ENCODE measurements around the gene TCEANC. TPM values are rescaled to one million over a fixed set of nuclear protein-coding genes. Genes with fewer than 3 reads are reported as not detected.
A peak's percentile ranks its signal among the peaks of the same experiment; 100 is the strongest.

The TCEANC gene
- total RNA-seq, 3 donors from 2014 or later = 4.6 to 7.8 (median 5.2) TPM

DNA sequence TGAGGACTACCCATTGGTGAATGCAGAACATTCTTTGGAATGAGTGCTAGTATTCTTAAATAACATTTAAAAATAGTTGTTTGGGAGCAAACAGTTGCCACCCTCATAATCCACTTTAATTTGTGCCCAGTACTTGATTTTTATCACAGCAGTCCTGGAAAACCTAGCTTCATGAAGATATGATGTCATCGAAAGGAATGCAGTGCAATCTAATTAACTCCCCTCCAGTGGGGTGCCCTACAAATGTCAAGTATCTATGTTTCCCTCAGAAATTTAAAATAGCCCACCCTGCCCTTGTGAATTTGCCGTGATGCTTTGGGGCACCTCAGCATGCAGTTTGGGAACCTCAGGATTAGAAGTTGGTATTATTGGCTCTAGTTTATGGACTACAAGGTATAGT is 41.4 kb downstream of the TCEANC start:
- H3K4me1 ChIP-seq = no peaks in the 10 kb centered on the region
- H3K9me3 ChIP-seq = no peaks in the 10 kb centered on the region
- TF ChIP-seq POLR2AphosphoS5 (IDR thresholded peaks at IDR 0.05) (no peak), POLR2A (IDR thresholded peaks at IDR 0.05) (no peak)
- TF ChIP-seq, protein P1, sequence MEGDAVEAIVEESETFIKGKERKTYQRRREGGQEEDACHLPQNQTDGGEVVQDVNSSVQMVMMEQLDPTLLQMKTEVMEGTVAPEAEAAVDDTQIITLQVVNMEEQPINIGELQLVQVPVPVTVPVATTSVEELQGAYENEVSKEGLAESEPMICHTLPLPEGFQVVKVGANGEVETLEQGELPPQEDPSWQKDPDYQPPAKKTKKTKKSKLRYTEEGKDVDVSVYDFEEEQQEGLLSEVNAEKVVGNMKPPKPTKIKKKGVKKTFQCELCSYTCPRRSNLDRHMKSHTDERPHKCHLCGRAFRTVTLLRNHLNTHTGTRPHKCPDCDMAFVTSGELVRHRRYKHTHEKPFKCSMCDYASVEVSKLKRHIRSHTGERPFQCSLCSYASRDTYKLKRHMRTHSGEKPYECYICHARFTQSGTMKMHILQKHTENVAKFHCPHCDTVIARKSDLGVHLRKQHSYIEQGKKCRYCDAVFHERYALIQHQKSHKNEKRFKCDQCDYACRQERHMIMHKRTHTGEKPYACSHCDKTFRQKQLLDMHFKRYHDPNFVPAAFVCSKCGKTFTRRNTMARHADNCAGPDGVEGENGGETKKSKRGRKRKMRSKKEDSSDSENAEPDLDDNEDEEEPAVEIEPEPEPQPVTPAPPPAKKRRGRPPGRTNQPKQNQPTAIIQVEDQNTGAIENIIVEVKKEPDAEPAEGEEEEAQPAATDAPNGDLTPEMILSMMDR (IDR thresholded peaks at IDR 0.05) = no peak
- no peaks in the 10 kb centered on the region for H3K36me3 ChIP-seq
- peaks cover 0 to 37% of the 10 kb centered on the region in 2 donors for H3K27me3 ChIP-seq
- no peak for DNase-seq (ENCODE audit: low spot score in 2 of 2)
- H3K4me3 ChIP-seq = no peak overlapping the region
- peak overlapping the region; percentile 13 to 54 for H3K27ac ChIP-seq
- intact Hi-C loops (cut with DNase I; ENCODE audit: low total_unique reads) = no loop called here

DNA sequence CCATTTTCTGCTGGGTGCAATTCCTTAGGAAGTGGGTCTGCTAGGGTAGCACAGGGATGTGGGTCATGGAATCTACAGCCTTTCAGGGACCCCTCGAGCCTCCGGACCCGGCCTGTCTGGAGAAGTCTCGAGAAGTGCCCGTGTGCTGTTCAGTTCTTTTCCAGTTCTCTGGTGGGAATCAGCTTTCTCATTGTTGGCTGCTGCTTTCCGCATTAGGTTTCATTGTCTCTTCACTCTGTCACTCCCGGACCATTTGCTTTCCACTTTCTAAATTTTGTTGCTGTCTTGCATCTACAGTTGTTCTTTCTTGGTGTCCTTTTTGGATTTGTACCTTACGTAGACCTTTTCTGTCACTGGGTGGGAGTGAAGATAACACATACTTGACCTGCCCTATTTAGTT is 42.0 kb downstream of the TCEANC start:
- DNase-seq (ENCODE audit: low spot score in 2 of 2) = no peak
- H3K9me3 ChIP-seq = no peaks in the 10 kb centered on the region
- no peak for TF ChIP-seq POLR2AphosphoS5 (IDR thresholded peaks at IDR 0.05)
- TF ChIP-seq, protein P1 (IDR thresholded peaks at IDR 0.05) = no peak
- TF ChIP-seq POLR2A (IDR thresholded peaks at IDR 0.05) = no peak
- H3K27me3 ChIP-seq = peaks cover 0 to 41% of the 10 kb centered on the region in 2 donors
- H3K36me3 ChIP-seq = no peaks in the 10 kb centered on the region
- intact Hi-C loops (cut with DNase I; ENCODE audit: low total_unique reads) = no loop called here
- H3K27ac ChIP-seq = no peak overlapping the region
- H3K4me1 ChIP-seq = no peaks in the 10 kb centered on the region
- no peak overlapping the region for H3K4me3 ChIP-seq

DNA sequence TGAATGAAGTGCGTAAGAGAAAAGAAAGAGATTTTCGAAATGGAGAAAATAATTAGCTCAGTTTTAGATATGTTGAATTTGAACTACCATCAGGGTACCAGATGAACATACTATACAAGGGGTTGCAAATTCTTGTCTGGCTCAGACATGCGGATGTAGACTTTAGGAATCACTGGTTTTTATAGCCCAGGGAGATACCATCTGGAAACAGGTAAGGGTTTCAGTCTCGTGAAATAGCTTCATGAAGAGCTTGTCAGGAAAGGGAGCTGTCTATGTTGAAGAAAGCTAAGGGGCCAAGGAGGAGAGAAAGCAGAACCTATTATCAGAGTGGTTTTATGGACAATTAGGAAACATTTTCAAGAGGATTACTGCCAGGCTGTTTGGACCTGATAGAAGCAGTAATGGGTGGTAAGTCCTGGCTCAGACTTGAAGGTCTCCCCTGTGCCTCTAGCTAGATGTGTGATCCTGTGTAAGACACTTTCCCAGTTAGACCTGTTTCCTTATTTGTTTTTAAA is 42.7 kb downstream of the TCEANC start:
- Histone ChIP-seq H3K4me1 (no peaks in the 10 kb centered on the region), H3K36me3 (no peaks in the 10 kb centered on the region), H3K9me3 (no peaks in the 10 kb centered on the region), H3K27ac (peak overlapping the region in 1 of 2 donors; percentile 18), H3K4me3 (no peak overlapping the region), H3K27me3 (peaks cover 0 to 38% of the 10 kb centered on the region in 2 donors)
- TF ChIP-seq POLR2AphosphoS5 (IDR thresholded peaks at IDR 0.05) (no peak), POLR2A (IDR thresholded peaks at IDR 0.05) (no peak)
- TF ChIP-seq, protein P1 (IDR thresholded peaks at IDR 0.05) = no peak
- intact Hi-C loops (cut with DNase I; ENCODE audit: low total_unique reads) = no loop called here
- DNase-seq (ENCODE audit: low spot score in 2 of 2) = no peak

DNA sequence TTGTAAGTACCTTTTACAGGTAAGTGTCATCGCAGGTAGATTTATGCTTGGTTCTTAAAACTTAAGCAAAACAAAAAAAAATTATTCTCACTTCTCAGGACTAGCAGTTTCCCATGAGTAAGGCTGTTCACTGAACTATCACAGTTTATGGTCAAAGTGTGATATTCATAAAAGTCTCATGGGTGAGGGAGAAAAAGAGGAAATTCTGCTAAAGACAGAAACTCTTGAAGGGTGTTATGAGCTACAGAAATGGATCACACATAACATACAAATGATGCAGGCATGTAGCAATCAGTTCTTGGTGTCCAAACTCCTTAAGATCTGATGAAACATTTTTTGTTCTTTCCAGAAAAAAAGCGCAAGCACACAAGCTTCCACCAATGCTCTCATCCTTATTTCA is 44.5 kb downstream of the TCEANC start:
- no peaks in the 10 kb centered on the region for H3K36me3 ChIP-seq
- no peak overlapping the region for H3K4me3 ChIP-seq
- TF ChIP-seq, protein P1 (IDR thresholded peaks at IDR 0.05) = no peak
- TF ChIP-seq POLR2A (IDR thresholded peaks at IDR 0.05) (no peak), POLR2AphosphoS5 (IDR thresholded peaks at IDR 0.05) (no peak)
- H3K27ac ChIP-seq = peak overlapping the region in 1 of 2 donors; percentile 9
- intact Hi-C loops (cut with DNase I; ENCODE audit: low total_unique reads) = no loop called here
- no peaks in the 10 kb centered on the region for H3K4me1 ChIP-seq
- H3K9me3 ChIP-seq = no peaks in the 10 kb centered on the region
- DNase-seq (ENCODE audit: low spot score in 2 of 2) = no peak
- H3K27me3 ChIP-seq = peaks cover 0 to 36% of the 10 kb centered on the region in 2 donors

DNA sequence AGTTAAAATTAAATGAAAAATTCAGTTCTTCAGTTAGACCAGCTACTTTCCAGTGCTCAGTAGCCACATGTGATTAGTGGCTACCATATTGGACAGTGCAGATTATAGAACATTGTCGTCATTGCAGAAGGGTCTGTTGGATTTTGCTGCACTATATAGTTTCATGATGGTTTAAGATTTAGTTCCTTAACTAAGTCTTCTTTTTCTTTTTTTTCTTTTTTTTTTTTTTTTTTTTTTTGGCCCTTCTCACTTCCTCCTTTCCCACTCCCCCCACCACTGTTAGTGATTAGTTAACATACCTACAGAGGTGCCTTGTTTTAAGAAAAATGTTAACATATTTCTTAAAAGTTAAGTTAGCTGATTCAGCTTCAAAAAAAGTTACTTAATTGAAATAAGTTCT is 45.0 kb downstream of the TCEANC start:
- no peaks in the 10 kb centered on the region for H3K36me3 ChIP-seq
- peaks cover 0 to 36% of the 10 kb centered on the region in 2 donors for H3K27me3 ChIP-seq
- no peaks in the 10 kb centered on the region for H3K4me1 ChIP-seq
- DNase-seq (ENCODE audit: low spot score in 2 of 2) = no peak
- intact Hi-C loops (cut with DNase I; ENCODE audit: low total_unique reads) = no loop called here
- H3K9me3 ChIP-seq = no peaks in the 10 kb centered on the region
- TF ChIP-seq POLR2A (IDR thresholded peaks at IDR 0.05) (no peak), POLR2AphosphoS5 (IDR thresholded peaks at IDR 0.05) (no peak)
- TF ChIP-seq, protein P1 (IDR thresholded peaks at IDR 0.05) = no peak
- peak overlapping the region in 1 of 2 donors; percentile 9 for H3K27ac ChIP-seq
- no peak overlapping the region for H3K4me3 ChIP-seq
